Activated naive CD4-positive, alpha-beta T cell treated with anti-CD3 and anti-CD28 coated beads, Interleukin-2, amount 50 U/mL, for 24 hours (primary cell): Measurements from ENCODE around the gene ICAM5.
"Not testable (repeated sequence)": the region's sequence is repeated elsewhere in the genome, so short reads cannot be mapped to it uniquely, and the experiment has no call there.

ENCODE experiments used
- H3K27ac Mint-ChIP-seq: one replicate; pipeline ENCODE4 v1.8.0; 2021; ENCODE audit warnings: mild to moderate bottlenecking, mixed read lengths
- H3K27me3 Mint-ChIP-seq: one replicate; pipeline ENCODE4 v1.8.0; 2021; ENCODE audit warnings: mixed read lengths
- H3K36me3 Mint-ChIP-seq: one replicate; pipeline ENCODE4 v1.8.0; 2021; ENCODE audit warnings: mixed read lengths
- H3K4me1 Mint-ChIP-seq: one replicate; pipeline ENCODE4 v1.8.0; 2021; ENCODE audit warnings: mixed read lengths
- H3K4me3 Mint-ChIP-seq: one replicate; pipeline ENCODE4 v1.8.0; 2021; ENCODE audit warnings: mild to moderate bottlenecking, mixed read lengths
- H3K9me3 Mint-ChIP-seq: one replicate; pipeline ENCODE4 v1.8.0; 2021; ENCODE audit warnings: mixed read lengths

Gene ICAM5

DNA sequence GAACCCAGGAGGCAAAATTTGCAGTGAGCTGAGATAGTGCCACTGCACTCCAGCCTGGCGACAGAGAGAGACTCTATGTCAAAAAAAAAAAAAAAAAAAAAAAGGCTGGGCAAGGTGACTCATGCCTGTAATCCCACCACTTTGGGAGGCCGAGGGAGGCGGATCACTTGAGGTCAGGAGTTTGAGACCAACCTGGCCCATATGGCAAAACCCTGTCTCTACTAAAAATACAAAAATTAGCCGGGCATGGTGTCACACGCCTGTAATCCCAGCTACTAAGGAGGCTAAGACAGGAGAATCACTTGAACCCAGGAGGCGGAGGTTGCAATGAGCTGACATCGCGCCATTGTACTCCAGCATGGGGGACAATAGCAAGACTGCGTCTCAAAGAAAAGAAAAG, 47.0 kb downstream of the ICAM5 start:
- not testable (repeated sequence) for H3K27me3 Mint-ChIP-seq, H3K9me3 Mint-ChIP-seq, H3K36me3 Mint-ChIP-seq, H3K4me3 Mint-ChIP-seq, H3K27ac Mint-ChIP-seq
- peaks cover 39% of the 10 kb centered on the region for H3K4me1 Mint-ChIP-seq

DNA sequence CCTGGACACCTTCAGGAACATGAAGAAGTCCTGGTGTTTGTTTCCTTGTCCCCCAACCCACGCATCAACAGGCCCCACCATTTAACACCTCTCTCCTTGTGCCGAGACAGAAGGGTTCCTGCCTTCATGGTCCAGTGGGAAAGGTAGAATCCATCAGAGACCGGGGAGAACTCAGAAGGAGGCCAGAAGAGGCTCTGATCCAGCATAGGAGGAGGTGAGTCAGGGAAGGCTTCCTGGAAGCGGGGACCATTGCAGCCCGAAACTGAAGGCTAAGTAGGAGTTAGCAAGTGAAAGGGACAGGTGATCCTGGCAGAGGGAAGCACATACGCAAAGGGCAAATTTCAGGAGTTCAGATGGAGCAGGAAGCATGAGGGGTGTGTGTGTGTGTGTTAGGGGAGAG, 49.2 kb downstream of the ICAM5 start:
- Mint-ChIP-seq H3K36me3 (no peaks in the 10 kb centered on the region), H3K4me1 (peaks cover 25% of the 10 kb centered on the region), H3K27ac (peak overlapping the region; percentile 97), H3K9me3 (no peaks in the 10 kb centered on the region), H3K4me3 (peak overlapping the region; percentile 87), H3K27me3 (no peaks in the 10 kb centered on the region)

DNA sequence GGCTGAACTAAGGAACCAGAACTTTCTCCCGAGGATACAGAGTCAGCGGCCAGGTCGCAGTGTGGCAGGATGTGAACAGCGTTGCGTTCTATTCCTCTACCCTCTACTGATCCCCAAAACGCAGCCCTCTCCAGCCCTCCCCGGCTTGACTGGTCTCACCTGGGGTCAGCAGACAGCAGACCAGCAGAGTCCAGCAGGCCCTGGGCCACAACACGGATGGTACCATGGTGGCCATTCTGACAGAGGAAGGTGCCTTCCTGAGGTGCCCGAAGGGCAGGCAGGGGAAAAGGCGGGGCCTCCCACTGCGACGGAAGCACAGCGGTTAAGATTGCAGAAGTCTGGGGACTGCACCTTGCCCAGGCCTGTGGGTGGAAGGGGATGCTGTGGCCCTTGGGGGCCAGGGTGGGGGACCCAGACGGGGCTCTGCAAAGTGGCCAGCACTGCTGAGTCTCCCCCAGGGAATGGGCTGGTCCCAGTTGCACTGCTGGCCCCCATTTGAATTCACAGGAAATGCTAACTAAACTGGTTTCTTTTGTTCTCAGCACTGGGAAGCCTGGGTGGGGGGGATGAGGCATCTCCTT, 49.7 kb downstream of the ICAM5 start, which contains the start of gene ICAM3:
Gene ICAM3, minus strand, starts transcription at position 245 of the 581 bp plus-strand sequence. Its CDS starts 10 bp downstream, at position 235.
- no peaks in the 10 kb centered on the region for H3K27me3 Mint-ChIP-seq
- H3K36me3 Mint-ChIP-seq: no peaks in the 10 kb centered on the region
- peak within 1 kb of the TSS; percentile 97 for H3K27ac Mint-ChIP-seq
- H3K4me3 Mint-ChIP-seq: peak within 1 kb of the TSS; percentile 87
- no peaks in the 10 kb centered on the region for H3K9me3 Mint-ChIP-seq
- H3K4me1 Mint-ChIP-seq: peaks cover 25% of the 10 kb centered on the region

DNA sequence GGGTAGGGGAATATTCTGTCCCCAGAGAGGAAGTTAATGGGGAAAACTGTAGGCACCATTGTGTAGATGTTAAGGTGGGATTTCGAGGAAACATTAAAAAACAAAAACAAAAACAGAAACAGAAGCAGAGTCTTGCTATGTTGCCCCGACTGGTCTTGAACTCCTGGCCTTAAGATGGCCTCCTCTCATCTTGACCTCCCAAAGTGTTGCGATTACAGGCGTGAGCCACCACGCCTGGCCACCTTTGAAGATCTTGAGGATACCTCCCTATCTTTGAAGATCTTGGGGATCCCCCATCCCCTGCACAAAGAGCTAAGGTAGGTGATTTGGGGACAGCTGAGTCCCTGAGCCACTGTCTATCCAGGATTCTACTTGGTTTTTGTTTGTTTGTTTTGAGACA, 50.2 kb downstream of the ICAM5 start:
- no peaks in the 10 kb centered on the region for H3K36me3 Mint-ChIP-seq
- H3K27me3 Mint-ChIP-seq: no peaks in the 10 kb centered on the region
- peaks cover 25% of the 10 kb centered on the region for H3K4me1 Mint-ChIP-seq
- H3K4me3 Mint-ChIP-seq: peak overlapping the region; percentile 87
- peak overlapping the region; percentile 97 for H3K27ac Mint-ChIP-seq
- H3K9me3 Mint-ChIP-seq: no peaks in the 10 kb centered on the region

DNA sequence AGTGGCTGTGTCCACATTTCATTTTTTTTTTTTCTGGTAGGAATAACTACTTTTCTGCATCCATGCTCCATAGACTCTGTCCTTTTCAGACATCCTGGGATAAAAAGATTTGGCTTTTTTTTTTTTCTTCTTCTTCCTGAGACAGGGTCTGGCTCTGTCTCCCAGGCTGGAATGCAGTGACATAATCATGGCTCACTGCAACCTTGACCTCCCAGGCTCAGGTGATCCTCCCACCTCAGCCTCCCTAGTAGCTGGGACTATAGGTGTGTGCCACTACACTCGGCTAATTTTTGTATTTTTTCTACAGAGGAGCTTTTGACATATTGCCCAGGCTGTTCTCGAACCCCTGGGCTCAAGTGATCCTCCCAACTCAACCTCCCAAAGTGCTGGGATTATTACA, 53.7 kb downstream of the ICAM5 start:
- H3K4me1 Mint-ChIP-seq: peaks cover 21% of the 10 kb centered on the region
- no peaks in the 10 kb centered on the region for H3K36me3 Mint-ChIP-seq
- no peaks in the 10 kb centered on the region for H3K9me3 Mint-ChIP-seq
- no peaks in the 10 kb centered on the region for H3K27me3 Mint-ChIP-seq
- H3K4me3 Mint-ChIP-seq: no peak overlapping the region
- no peak overlapping the region for H3K27ac Mint-ChIP-seq

DNA sequence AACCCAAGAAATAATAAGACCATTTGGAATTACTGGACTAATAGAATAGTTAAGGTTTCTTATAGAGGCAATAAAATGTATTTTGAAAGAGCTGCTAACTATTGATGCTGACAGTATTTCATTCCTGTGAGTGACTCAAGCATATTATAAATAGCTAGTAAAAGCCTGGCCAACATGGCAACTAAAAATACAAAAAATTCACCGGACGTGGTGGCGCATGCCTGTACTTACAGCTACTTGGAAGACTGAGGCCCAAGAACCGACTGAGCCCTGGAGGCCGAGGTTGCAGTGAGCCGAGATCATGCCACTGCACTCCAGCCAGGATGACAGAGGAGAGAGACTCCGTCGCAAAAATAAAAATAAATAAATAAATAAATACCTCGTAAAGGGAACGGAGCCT, 55.0 kb downstream of the ICAM5 start:
- Mint-ChIP-seq H3K9me3 (no peaks in the 10 kb centered on the region), H3K27me3 (no peaks in the 10 kb centered on the region), H3K4me3 (no peak overlapping the region), H3K4me1 (peaks cover 8% of the 10 kb centered on the region), H3K27ac (no peak overlapping the region), H3K36me3 (no peaks in the 10 kb centered on the region)
